Testis (tissue), 2 donors: Measurements from ENCODE around the gene CIT.

Experiments used
- POLR2A ChIP-seq: fragments of 450-650 bp; IDR thresholded peaks from one replicate; pipeline ENCODE4 v1.6.1; 2017; ENCODE audit warnings: antibody characterized with exemption, mild to moderate bottlenecking, moderate library complexity
- TF ChIP-seq, protein P1 (sequence below), 3 experiments: fragments of 450-650 bp in 2 of 3; fragments of 200-600 bp in 1 of 3; sonication (generic) in 1 of 3; IDR thresholded peaks; one replicate each; pipeline ENCODE4 v1.5.1; 2016 to 2019; ENCODE audit warnings: antibody characterized with exemption in 3 of 3, mild to moderate bottlenecking in 2 of 3, moderate library complexity in 1 of 3

DNA sequence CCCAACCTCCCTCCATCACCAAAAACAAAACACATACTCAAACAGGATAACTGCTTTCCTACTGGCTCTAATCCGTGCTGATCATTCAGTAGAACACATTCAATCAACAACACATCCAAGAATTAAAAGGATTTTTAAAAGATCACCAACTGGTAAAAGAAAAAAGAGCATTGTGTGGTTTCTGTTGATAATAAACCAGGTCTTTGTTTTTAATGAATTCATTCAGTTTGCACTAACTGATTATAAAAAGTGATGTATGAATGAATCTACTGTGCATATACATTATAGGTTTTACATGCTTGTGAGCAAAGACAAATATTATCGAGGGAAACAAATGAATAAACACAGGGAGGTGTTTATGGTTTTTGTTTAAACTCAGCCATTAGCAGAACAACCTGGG, 55.1 kb downstream of the CIT start:
- TF ChIP-seq, protein P1, sequence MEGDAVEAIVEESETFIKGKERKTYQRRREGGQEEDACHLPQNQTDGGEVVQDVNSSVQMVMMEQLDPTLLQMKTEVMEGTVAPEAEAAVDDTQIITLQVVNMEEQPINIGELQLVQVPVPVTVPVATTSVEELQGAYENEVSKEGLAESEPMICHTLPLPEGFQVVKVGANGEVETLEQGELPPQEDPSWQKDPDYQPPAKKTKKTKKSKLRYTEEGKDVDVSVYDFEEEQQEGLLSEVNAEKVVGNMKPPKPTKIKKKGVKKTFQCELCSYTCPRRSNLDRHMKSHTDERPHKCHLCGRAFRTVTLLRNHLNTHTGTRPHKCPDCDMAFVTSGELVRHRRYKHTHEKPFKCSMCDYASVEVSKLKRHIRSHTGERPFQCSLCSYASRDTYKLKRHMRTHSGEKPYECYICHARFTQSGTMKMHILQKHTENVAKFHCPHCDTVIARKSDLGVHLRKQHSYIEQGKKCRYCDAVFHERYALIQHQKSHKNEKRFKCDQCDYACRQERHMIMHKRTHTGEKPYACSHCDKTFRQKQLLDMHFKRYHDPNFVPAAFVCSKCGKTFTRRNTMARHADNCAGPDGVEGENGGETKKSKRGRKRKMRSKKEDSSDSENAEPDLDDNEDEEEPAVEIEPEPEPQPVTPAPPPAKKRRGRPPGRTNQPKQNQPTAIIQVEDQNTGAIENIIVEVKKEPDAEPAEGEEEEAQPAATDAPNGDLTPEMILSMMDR (IDR thresholded peaks at IDR 0.05) = no peak
- TF ChIP-seq POLR2A = no peak
